MCF 10A (cell line): ENCODE results near the gene RHBDD1. TPM values are rescaled to one million over a fixed set of nuclear protein-coding genes. Genes with fewer than 3 reads are reported as not detected.
A peak's percentile ranks its signal among the peaks of the same experiment; 100 is the strongest.

Experiments used
- Bru-seq: library from RNA; stranded (reverse); fragments of 400-500 nt; gene quantifications from one replicate; lab custom pipeline; 2021; lab: Mats Ljungman, UMichigan
- BruChase-seq, 2 experiments: library from RNA; stranded (reverse); fragments of 400-500 nt; gene quantifications; one replicate each; lab custom pipeline; 2021; lab: Mats Ljungman, UMichigan
- BruUV-seq: library from RNA; stranded (reverse); fragments of 400-500 nt; replicated peaks from 2 replicates; lab custom pipeline; 2021; lab: Mats Ljungman, UMichigan
- CTCF ChIA-PET: fragments of 300-600 bp; sonication (Branson Sonifier 250); formaldehyde crosslinking; extraction: SDS; loops from one replicate; lab custom pipeline; 2021; ENCODE audit warnings: antibody characterized with exemption, inconsistent platforms; lab: Yijun Ruan, JAX
- POLR2A ChIA-PET: fragments of 300-600, 350-650 bp; sonication (Branson Sonifier 250); formaldehyde crosslinking; extraction: SDS; loops from one replicate; lab custom pipeline; 2020; ENCODE audit warnings: antibody characterized with exemption, inconsistent platforms; lab: Yijun Ruan, JAX
- DNase-seq: peaks from one replicate; pipeline ENCODE4 v3.0.0-alpha.2; 2018; ENCODE audit not compliant: unreplicated experiment
- H3K27ac Mint-ChIP-seq: one replicate; pipeline ENCODE4 v1.8.0; 2022; ENCODE audit warnings: mild to moderate bottlenecking, low read depth, mixed read lengths; ENCODE audit not compliant: unreplicated experiment
- H3K27me3 Mint-ChIP-seq: one replicate; pipeline ENCODE4 v1.8.0; 2022; ENCODE audit warnings: mixed read lengths; ENCODE audit not compliant: insufficient read depth, unreplicated experiment
- H3K36me3 Mint-ChIP-seq: one replicate; pipeline ENCODE4 v1.8.0; 2022; ENCODE audit warnings: mild to moderate bottlenecking, moderate library complexity, mixed read lengths; ENCODE audit not compliant: insufficient read depth, unreplicated experiment
- H3K4me1 Mint-ChIP-seq: one replicate; pipeline ENCODE4 v1.8.0; 2022; ENCODE audit warnings: mixed read lengths; ENCODE audit not compliant: insufficient read depth, unreplicated experiment
- H3K4me3 Mint-ChIP-seq: one replicate; pipeline ENCODE4 v1.8.0; 2022; ENCODE audit warnings: mild to moderate bottlenecking, moderate library complexity, mixed read lengths; ENCODE audit not compliant: unreplicated experiment
- H3K9me3 Mint-ChIP-seq: one replicate; pipeline ENCODE4 v1.8.0; 2022; ENCODE audit warnings: mixed read lengths; ENCODE audit not compliant: unreplicated experiment
- CTCF ChIP-seq: fragments of 200-600 bp; IDR thresholded peaks from one replicate; pipeline ENCODE4 v1.8.0; 2022; ENCODE audit warnings: antibody characterized with exemption, mild to moderate bottlenecking; ENCODE audit not compliant: unreplicated experiment
- intact Hi-C: fragments of 100-400 bp; cut with micrococcal nuclease; formaldehyde crosslinking; loops from 2 replicates; pipeline ENCODE4 v1.14.1; 2022
- long read RNA-seq: library from polyadenylated mRNA; stranded (forward); transcript quantifications from one replicate; pipeline ENCODE4 v2.0.0, GENCODE V29; 2022
- total RNA-seq: library from RNA; stranded (reverse); gene quantifications from 2 replicates; pipeline ENCODE4 v1.2.3, GENCODE V29; 2022

Gene RHBDD1
- total RNA-seq (75.2 and 76.0 TPM in 2 replicates), Bru-seq, nascent RNA (percentile 87 among the genes with signal in this experiment), BruChase-seq, experiment 1, labeled RNA remaining after a 6-hour chase (percentile 82 among the genes with signal in this experiment), BruChase-seq, experiment 2, labeled RNA remaining after a 2-hour chase (percentile 86 among the genes with signal in this experiment)
- long read RNA-seq, full-length matches to known transcripts = 52 of 136 reads
- long read RNA-seq, partial matches to known transcripts = 22 of 136 reads
- long read RNA-seq, other reads (novel, unspliced or antisense) = 62 of 136 reads

GRCh38 chr2:226835796-226836547 lies at the start of gene RHBDD1:
RHBDD1 (plus strand) TSS chr2:226836054; CDS start chr2:226864694, 28,640 bp downstream.
- peak within 1 kb of the TSS; percentile 91 for H3K4me3 Mint-ChIP-seq
- ChIA-PET POLR2A (interaction anchor here (0.6 to 3.0 kb wide), 25 partner anchors 8 to 718 kb away, joined by 3 to 31 read pairs (median 5); partner anchors contain the start of gene IRS1), CTCF (interaction anchor here (0.6 to 1.7 kb wide), 5 partner anchors 40 to 150 kb away, joined by 3 to 5 read pairs (median 3); no protein-coding TSS in a partner anchor)
- H3K9me3 Mint-ChIP-seq = no peaks in the 10 kb centered on the region
- intact Hi-C loops = loop anchor here (5.0 kb wide), 1 partner anchor 81 kb away; no protein-coding TSS in a partner anchor
- H3K4me1 Mint-ChIP-seq = peaks cover 11% of the 10 kb centered on the region
- peaks cover 25% of the 10 kb centered on the region for H3K36me3 Mint-ChIP-seq
- H3K27ac Mint-ChIP-seq = peak within 1 kb of the TSS; percentile 98
- peak; percentile 96 for DNase-seq
- no peak for TF ChIP-seq CTCF
- BruUV-seq = TSS peak; percentile 64
- H3K27me3 Mint-ChIP-seq = no peaks in the 10 kb centered on the region

GRCh38 chr2:226788064-226788463 lies 47.8 kb upstream of the RHBDD1 start:
- Mint-ChIP-seq H3K27ac (peak overlapping the region; percentile 35), H3K4me1 (peaks cover 8% of the 10 kb centered on the region), H3K9me3 (no peaks in the 10 kb centered on the region), H3K36me3 (no peaks in the 10 kb centered on the region), H3K27me3 (no peaks in the 10 kb centered on the region), H3K4me3 (no peak overlapping the region)
- no peak for DNase-seq
- CTCF ChIA-PET = interaction anchor here (0.7 to 1.3 kb wide), 3 partner anchors 8 to 1116 kb away, joined by 3 to 4 read pairs (median 3); no protein-coding TSS in a partner anchor
- POLR2A ChIA-PET = interaction anchor here (0.6 to 13.1 kb wide), 3 partner anchors 10 to 358 kb away, joined by 4 to 114 read pairs (median 4); no protein-coding TSS in a partner anchor
- no peak for TF ChIP-seq CTCF
- no TSS peak for BruUV-seq
- intact Hi-C loops = no loop called here

- no TSS peak for BruUV-seq
- CTCF ChIA-PET = interaction anchor here (0.7 to 2.5 kb wide), 4 partner anchors 11 to 1117 kb away, joined by 3 to 7 read pairs (median 3); no protein-coding TSS in a partner anchor
- H3K27me3 Mint-ChIP-seq = no peaks in the 10 kb centered on the region
- peaks cover 12% of the 10 kb centered on the region for H3K4me1 Mint-ChIP-seq
- no peak for TF ChIP-seq CTCF
- intact Hi-C loops = no loop called here
- POLR2A ChIA-PET = interaction anchor here (0.5 to 13.1 kb wide), 9 partner anchors 10 to 747 kb away, joined by 3 to 114 read pairs (median 4); no protein-coding TSS in a partner anchor
- no peak overlapping the region for H3K4me3 Mint-ChIP-seq
- H3K9me3 Mint-ChIP-seq = no peaks in the 10 kb centered on the region
- no peak overlapping the region for H3K27ac Mint-ChIP-seq
- H3K36me3 Mint-ChIP-seq = no peaks in the 10 kb centered on the region
- no peak for DNase-seq
Measured at GRCh38 chr2:226788881-226789490, 46.9 kb upstream of the RHBDD1 start.
